Measurements from ENCODE around the gene RASGRF1.

DNA sequence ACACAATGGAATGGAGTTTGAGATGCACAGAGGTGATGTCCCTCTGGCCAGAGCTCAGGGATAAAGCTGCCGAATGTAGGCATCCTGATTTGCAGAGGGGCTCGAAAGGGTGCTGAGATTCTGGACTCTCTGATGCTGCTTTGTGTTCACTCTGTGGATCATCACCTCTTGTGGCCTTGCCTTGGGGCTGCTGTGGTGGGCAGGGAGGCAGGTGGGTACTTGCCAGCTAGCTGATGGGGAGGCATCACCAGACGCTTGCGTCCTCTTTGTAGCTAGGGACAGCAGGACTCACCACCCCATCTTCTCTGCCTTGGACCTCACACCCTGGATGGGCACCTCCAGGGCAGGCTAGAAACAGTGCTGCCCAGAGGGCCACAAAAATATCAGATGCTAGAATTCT lies 14.6 kb upstream of the RASGRF1 start:
- no peak for TF ChIP-seq CTCF (conservative IDR thresholded peaks at IDR 0.05 in 1 of 2, IDR thresholded peaks at IDR 0.05 in 1 of 2; ENCODE audit: low read depth in 1 of 2, low read length in 2 of 2)
- no peak for TF ChIP-seq EZH2 (IDR thresholded peaks at IDR 0.05; ENCODE audit: low read length, missing control alignments)
